PC-3 (cell line): Measurements from ENCODE around the gene PRRT1B. TPM values are rescaled to one million over a fixed set of nuclear protein-coding genes. Genes with fewer than 3 reads are reported as not detected.

Experiments
- ATAC-seq: fragments of 200-7000 bp; cut with Tn5 transposase; 2 replicates; pipeline ENCODE4 v1.9.1; 2020; ENCODE audit warnings: mild to moderate bottlenecking, moderate library complexity
- BruUV-seq: library from RNA; stranded (reverse); fragments of 400-500 nt; replicated peaks from 2 replicates; lab custom pipeline; 2021; lab: Mats Ljungman, UMichigan
- CTCF ChIA-PET: fragments of 300-600 bp; sonication (Branson Sonifier 250); formaldehyde crosslinking; loops from one replicate; lab custom pipeline; 2022; ENCODE audit warnings: antibody characterized with exemption; lab: Charles Lee
- POLR2A ChIA-PET: fragments of 300-600 bp; sonication (Branson Sonifier 250); formaldehyde crosslinking; loops from one replicate; lab custom pipeline; 2022; ENCODE audit warnings: antibody characterized with exemption; ENCODE audit not compliant: unreplicated experiment; lab: Charles Lee
- DNase-seq: peaks from one replicate; pipeline ENCODE4 v3.0.0-alpha.2; 2015
- H2AFZ ChIP-seq: fragments of 300-600 bp; sonication (generic); 2 replicates; pipeline ENCODE4 v1.6.0; 2016; ENCODE audit warnings: antibody characterized with exemption, low read length
- H3F3A ChIP-seq: fragments of 300-600 bp; sonication (generic); one replicate; pipeline ENCODE4 v1.6.0; 2017; ENCODE audit warnings: antibody characterized with exemption, low read length, control low read depth, mild to moderate bottlenecking; ENCODE audit not compliant: unreplicated experiment
- H3K27ac ChIP-seq: fragments of 300-600 bp; sonication (generic); 2 replicates; pipeline ENCODE4 v1.5.1; 2016; ENCODE audit warnings: mild to moderate bottlenecking, low read length
- H3K27me3 ChIP-seq: fragments of 300-600 bp; sonication (generic); 2 replicates; pipeline ENCODE4 v1.6.1; 2016; ENCODE audit warnings: low read length, mixed read lengths
- H3K36me3 ChIP-seq: fragments of 300-600 bp; sonication (generic); 2 replicates; pipeline ENCODE4 v1.6.1; 2016; ENCODE audit warnings: low read depth, mixed run types, low read length, mixed read lengths
- H3K4me1 ChIP-seq: fragments of 300-600 bp; sonication (generic); 2 replicates; pipeline ENCODE4 v1.5.1; 2016; ENCODE audit warnings: low read length; ENCODE audit not compliant: insufficient read depth
- H3K4me2 ChIP-seq: fragments of 300-600 bp; sonication (generic); 2 replicates; pipeline ENCODE4 v1.6.0; 2016; ENCODE audit warnings: low read length
- H3K4me3 ChIP-seq: fragments of 300-600 bp; sonication (generic); 2 replicates; pipeline ENCODE4 v1.5.1; 2016; ENCODE audit warnings: mild to moderate bottlenecking, low read length, mixed read lengths
- H3K79me2 ChIP-seq: fragments of 300-600 bp; sonication (generic); 2 replicates; pipeline ENCODE4 v1.6.1; 2017; ENCODE audit warnings: low read length, mixed read lengths
- H3K9ac ChIP-seq: fragments of 300-600 bp; sonication (generic); 2 replicates; pipeline ENCODE4 v1.6.0; 2016; ENCODE audit warnings: mild to moderate bottlenecking, low read length
- H3K9me2 ChIP-seq: fragments of 300-600 bp; sonication (generic); replicated peaks from 2 replicates; pipeline ENCODE4 v1.6.1; 2016; ENCODE audit warnings: mixed run types, low read length, mixed read lengths
- H3K9me3 ChIP-seq: fragments of 300-600 bp; sonication (generic); 2 replicates; pipeline ENCODE4 v1.6.1; 2016; ENCODE audit warnings: low read length, mixed read lengths
- H4K20me1 ChIP-seq: fragments of 300-600 bp; sonication (generic); 2 replicates; pipeline ENCODE4 v1.6.1; 2016; ENCODE audit warnings: low read length, mixed read lengths
- EZH2 ChIP-seq: fragments of 300-600 bp; sonication (generic); IDR thresholded peaks from one replicate; pipeline ENCODE4 v1.6.1; 2017; ENCODE audit warnings: antibody characterized with exemption, mild to moderate bottlenecking, low read length; ENCODE audit not compliant: unreplicated experiment
- EZH2phosphoT487 ChIP-seq: fragments of 300-600 bp; sonication (generic); IDR thresholded peaks from 2 replicates; pipeline ENCODE4 v1.6.1; 2018; ENCODE audit warnings: mild to moderate bottlenecking, antibody characterized with exemption, low read length, borderline replicate concordance
- intact Hi-C: fragments of 100-400 bp; cut with micrococcal nuclease; formaldehyde crosslinking; loops from 2 replicates; pipeline ENCODE4 v1.9.0; 2023
- total RNA-seq: library from RNA; depleted of rRNA; stranded (reverse); fragments of >200 nt; gene quantifications from 2 replicates; pipeline ENCODE4 v1.2.3, GENCODE V29; 2014
- TF ChIP-seq, protein P1 (sequence below): fragments of 300-600 bp; sonication (generic); conservative IDR thresholded peaks from 2 replicates; pipeline ENCODE4 v1.5.1; 2017; ENCODE audit warnings: antibody characterized with exemption, low read depth, mild to moderate bottlenecking, low read length

The PRRT1B gene
- total RNA-seq, 1 experiment from 2014 or later: not detected

DNA sequence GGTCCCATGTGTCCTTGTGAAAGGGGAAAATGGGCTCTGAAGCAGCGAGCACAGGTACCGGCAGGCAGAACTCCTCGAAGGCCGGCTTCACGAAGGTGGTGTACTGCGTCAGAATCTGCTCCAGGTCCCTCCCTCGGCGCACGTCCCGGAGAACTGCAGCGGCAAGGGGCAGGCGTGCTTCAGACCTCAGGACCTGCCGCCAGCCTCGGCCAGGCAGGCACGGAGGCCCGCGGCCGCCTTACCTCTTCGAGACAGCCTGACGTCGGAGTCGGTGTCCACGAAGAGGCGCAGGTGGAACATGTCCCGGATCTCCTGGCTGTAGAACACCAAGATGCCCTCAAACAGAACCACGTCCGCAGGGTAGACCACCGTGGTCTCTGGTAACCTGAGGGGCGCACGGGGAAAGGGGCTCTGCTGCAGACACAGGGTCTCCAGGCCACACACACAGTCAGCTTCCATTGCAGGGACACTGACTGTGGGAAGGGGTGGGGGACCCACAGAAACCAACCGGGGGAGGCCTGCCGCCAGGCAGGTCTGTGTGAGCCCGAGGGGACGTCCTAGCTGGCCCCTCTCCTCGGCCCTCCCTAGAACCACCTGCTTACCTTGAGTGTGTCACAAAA lies 16.3 kb upstream of the PRRT1B start:
- H3K79me2 ChIP-seq: peaks cover 8% of the 10 kb centered on the region
- H3K4me3 ChIP-seq: no peak overlapping the region
- no peaks in the 10 kb centered on the region for H3F3A ChIP-seq
- H3K9ac ChIP-seq: no peak overlapping the region
- no peaks in the 10 kb centered on the region for H3K9me3 ChIP-seq
- H3K36me3 ChIP-seq: no peaks in the 10 kb centered on the region; the same call in 1 of the 2 replicates
- CTCF ChIA-PET: no interaction called here
- H3K9me2 ChIP-seq: no peaks in the 10 kb centered on the region
- no peak for TF ChIP-seq EZH2
- TF ChIP-seq, protein P1, sequence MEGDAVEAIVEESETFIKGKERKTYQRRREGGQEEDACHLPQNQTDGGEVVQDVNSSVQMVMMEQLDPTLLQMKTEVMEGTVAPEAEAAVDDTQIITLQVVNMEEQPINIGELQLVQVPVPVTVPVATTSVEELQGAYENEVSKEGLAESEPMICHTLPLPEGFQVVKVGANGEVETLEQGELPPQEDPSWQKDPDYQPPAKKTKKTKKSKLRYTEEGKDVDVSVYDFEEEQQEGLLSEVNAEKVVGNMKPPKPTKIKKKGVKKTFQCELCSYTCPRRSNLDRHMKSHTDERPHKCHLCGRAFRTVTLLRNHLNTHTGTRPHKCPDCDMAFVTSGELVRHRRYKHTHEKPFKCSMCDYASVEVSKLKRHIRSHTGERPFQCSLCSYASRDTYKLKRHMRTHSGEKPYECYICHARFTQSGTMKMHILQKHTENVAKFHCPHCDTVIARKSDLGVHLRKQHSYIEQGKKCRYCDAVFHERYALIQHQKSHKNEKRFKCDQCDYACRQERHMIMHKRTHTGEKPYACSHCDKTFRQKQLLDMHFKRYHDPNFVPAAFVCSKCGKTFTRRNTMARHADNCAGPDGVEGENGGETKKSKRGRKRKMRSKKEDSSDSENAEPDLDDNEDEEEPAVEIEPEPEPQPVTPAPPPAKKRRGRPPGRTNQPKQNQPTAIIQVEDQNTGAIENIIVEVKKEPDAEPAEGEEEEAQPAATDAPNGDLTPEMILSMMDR: no peak
- TF ChIP-seq EZH2phosphoT487: no peak
- H3K27me3 ChIP-seq: no peaks in the 10 kb centered on the region
- BruUV-seq: no TSS peak
- DNase-seq: no peak
- intact Hi-C loops: no loop called here
- H2AFZ ChIP-seq: no peak overlapping the region
- no peak overlapping the region for H3K4me2 ChIP-seq
- ATAC-seq: no peak
- H3K4me1 ChIP-seq: peaks cover 7% of the 10 kb centered on the region; the same call in 1 of the 2 replicates
- POLR2A ChIA-PET: no interaction called here
- no peaks in the 10 kb centered on the region for H4K20me1 ChIP-seq
- no peak overlapping the region for H3K27ac ChIP-seq

DNA sequence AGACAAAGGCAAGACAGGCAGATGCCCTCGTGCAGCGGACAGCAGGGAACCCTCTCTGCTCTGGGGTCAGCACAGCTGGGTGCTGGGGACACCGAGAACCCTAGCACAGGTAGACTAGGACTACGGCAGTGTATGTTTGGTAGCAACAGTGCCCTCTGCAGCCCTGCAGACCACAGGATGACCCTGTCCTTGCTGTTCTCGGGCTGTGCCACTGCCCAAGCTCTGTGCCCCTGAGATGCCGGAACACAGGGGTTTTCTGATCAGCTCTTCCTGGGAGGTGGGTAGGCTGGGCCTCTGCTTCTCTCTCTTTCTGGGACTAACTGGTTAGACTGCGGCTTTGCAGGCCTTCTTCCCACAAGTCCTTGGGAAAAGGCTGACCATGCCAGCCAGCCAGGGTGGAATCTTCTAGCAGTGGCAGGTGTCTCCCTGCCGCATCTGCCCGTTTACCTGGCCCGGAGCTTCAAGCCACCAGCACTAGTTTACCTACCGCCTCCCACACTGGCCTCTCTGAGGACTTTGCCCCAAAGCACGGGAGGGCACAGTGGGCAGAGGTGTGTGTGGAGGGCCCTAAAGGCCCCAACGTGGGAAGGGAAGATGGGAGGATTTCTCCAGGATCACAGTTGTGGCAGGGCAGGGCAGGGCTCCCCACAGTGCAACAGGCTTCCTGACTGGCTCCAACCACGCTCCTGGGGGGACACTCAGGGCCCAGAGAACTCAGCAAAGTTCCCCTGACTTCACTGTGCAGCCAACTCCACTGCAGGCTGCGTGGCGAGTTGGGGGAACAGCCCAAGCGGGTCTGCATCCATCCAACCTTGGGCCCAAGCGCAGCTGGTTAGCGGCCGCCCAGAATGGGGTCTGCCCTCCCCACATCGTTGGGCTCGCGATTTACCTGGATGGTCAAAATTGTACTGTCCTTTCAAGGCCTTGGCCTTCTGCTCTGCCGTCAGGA lies 15.5 kb upstream of the PRRT1B start:
- Histone ChIP-seq H3K4me2 (peak overlapping the region; percentile 91), H3K4me1 (peaks cover 7% of the 10 kb centered on the region; the same call in 1 of the 2 replicates), H3K4me3 (peak overlapping the region; percentile 76), H3K9ac (peak overlapping the region; percentile 74), H3K27ac (no peak overlapping the region), H3K9me3 (no peaks in the 10 kb centered on the region), H3K9me2 (no peaks in the 10 kb centered on the region), H3F3A (no peaks in the 10 kb centered on the region), H4K20me1 (no peaks in the 10 kb centered on the region), H3K36me3 (no peaks in the 10 kb centered on the region; the same call in 1 of the 2 replicates), H2AFZ (peak overlapping the region; percentile 65; the same call in 1 of the 2 replicates), H3K27me3 (no peaks in the 10 kb centered on the region), H3K79me2 (peaks cover 8% of the 10 kb centered on the region)
- no peak for DNase-seq
- BruUV-seq: TSS peak; percentile 31
- intact Hi-C loops: no loop called here
- ChIA-PET POLR2A (no interaction called here), CTCF (interaction anchor here (0.5 kb wide), 1 partner anchor 30 kb away, joined by 3 read pairs; no protein-coding TSS in a partner anchor)
- TF ChIP-seq, protein P1: no peak
- TF ChIP-seq EZH2 (no peak), EZH2phosphoT487 (no peak)
- no peak for ATAC-seq
